Smooth muscle cell of the brain vasculature (primary cell): ENCODE measurements around the gene PTPRJ.

Experiments used
- DNase-seq: peaks from one replicate; pipeline ENCODE4 v3.0.0-alpha.2; 2012; ENCODE audit warnings: low read depth, low spot score

PTPRJ gene

DNA sequence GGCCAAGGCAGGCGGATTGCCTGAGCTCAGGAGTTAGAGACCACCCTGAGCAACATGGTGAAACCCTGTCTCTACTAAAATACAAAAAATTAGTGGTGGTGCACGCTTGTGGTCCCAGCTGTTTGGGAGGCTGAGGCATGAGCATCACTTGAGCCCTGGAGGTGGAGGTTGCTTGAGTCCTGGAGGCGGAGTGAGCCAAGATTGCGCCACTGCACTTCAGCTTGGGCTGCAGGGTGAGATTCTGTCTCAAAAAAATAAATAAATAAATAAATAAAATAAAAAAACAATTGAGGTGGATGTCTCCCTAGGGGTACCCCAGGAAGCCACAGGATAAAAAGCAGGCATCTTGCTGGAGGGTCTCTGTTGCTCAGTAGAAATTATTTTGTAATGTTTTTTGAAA, 14.1 kb downstream of the PTPRJ start:
- DNase-seq, result no peak

DNA sequence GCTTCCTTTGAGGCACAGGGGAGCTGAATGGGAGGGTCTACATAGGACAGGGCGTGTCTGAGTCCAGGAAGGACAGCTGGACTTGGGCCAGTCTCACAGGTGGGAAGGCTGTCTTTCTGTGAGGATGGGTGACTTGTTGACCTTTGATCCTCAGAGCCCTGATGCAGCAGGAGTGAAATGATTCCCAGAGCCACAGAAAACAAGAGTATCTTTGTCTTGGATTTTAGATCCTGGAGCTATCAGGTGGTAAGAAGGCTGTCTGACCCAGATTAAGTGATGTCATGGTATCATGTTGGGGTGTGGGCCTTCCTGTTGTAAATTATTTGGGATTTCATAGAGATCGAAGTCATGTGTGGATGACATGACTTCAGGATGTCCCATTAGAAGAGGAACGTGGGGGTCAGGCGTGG, 15.0 kb downstream of the PTPRJ start:
- DNase-seq, result no peak

DNA sequence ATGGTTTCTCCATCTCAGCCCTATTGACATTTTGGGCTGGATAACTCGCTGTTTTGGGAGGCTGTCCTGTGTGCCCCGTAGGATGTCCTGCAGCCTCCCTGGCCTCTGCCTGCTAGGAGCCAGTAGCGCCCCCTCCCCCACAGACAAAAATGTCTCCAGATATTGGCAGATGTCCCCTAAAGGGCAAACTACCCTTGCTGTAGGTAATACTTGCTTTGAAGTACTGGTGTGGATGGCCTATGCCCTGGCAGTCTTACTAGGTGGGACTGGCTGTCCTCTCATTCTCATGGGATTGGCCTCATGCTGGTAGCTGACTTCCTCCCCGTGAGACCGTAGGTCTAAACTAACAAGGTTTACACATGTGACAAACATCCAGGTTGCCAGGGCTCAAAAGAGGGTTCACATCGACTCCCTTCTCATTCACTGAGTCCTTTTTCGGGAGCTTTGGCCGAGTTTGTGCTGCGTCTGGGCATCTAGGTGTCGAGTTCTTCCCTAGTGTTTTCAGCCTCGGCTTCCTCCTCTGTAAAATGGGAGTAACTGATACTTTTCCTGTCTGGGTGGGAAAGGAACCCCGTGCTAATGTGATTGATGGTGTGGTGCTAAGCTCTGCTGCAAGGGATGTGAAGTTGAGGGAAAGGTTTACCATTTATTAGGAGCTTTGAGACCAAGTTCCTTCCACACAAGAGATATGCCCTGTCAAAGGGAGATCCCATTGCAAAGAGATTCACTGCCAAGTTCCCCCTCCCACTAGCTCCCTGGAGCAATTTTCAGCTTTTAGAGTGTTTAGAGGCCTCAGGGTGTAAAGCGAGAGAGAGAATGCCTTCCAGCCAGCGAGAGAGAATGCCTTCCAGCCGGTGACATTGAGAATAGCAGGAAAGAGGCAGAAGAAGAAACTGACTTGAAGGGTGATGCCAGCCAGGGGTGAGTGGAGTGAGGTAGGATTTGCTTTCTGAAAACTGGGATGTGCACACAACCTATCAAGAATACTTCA, 17.0 kb downstream of the PTPRJ start:
- no peak for DNase-seq

DNA sequence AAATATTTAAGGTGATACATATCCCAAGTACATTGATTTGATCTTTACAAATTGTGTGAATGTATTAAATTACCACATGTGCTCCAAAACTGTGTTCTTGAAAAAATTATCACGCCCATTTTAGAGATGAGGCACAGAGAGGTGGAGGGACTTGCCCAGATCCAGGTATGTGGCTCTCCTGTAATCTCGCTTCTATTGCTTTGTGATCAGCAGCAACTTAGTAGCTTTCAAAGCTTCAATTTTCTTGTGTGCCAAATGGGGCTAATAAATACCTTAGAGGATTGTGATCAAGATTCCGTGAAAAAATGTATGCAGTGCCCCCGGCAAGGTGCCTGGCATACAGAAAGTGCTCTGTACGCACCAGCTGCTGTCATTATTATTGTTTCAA, 18.0 kb downstream of the PTPRJ start:
- DNase-seq, result no peak

DNA sequence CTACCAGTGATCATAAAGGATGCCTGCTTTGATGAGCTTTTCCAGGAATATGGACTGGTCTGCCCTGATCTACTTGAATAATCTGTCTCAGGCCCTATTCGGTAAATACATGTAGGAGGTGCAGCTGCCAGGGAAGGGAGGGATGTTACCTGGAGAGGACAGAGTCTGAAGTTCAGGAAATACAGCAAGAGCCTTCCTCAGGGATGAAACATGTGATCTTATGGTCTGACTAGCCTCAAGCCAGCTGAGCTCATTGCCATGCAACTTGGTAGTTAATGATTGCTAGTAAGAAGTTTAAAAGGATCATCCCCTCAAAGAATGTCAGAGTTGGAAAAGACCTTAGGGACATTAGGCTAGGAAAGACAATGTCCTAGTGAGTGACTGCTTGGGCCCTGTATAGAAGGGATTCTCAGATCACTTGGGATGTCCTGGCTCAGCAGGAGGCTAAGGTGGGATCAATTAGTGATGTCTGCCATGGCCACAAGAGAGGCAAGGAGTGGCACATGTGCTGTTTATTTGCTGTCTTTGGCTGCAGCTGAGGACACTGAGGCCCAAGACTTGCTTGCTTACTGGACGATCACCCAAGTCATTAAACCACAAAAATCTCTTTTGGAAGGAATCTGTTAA, 18.5 kb downstream of the PTPRJ start:
- no peak for DNase-seq

DNA sequence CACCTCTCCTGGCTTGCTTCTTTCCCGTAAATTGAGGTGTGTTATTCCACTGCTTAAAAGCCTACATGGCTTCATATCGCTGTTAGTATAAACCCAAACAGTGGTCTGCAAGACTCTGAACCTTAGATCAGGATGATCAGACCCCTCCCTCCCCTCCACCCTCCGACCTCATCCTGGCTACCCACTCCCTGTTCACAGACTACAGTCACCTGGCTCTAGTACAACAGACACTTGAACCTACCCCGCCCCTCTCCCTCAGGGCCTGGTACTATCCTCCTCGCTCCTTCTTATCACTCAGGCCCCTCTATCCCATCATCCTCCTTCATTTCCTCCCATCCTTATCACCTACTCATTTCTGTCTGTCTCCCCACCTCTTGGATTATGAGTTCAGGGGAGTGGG, 20.1 kb downstream of the PTPRJ start:
- no peak for DNase-seq

DNA sequence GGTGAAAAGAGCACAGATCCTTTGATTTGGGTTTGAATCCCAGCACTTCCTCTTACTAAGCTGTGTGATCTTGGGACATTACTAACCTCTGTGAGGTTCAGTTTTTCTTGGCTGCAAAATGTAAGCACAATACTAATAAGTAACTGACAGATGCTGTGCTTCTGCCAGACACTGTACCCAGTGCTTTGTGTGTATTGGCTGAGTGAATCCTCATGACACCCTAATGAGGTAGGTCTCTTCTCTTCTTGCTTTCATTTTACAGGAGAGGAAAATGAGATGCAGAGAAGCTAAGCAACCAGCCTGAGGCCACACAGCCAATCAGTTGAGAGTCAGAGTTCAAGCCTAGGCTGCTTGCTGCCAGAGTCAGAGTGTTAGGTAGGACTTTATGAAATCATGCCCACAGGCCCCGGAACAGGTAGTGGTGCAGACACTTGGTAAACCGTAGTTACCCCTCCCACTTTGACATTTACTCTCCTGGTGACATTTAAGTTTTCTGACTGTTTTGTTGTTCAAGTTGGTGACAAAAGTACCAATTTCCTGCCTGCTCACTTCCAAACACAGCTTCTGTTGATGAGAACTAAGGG, 21.2 kb downstream of the PTPRJ start:
- DNase-seq, result peak; percentile 70

DNA sequence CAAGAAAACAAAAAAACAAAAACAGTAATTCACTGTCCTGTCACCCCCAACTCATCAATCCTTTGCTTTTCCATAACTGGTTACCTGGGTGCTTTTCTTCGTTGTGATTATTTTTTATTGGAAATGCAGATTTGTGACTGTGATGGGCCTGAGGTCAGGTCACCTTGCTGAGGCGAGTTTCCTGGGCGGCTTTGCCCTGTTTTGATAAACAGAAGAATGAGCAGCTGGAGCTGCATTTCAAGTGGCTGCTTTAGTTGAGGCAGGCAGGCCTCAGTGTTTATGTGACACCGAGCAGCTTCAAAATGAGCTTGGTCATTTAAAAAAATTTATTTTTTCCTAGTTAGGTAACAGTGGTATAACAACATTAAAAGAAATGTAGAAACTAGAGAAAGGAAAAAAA, 22.2 kb downstream of the PTPRJ start:
- DNase-seq, result no peak

DNA sequence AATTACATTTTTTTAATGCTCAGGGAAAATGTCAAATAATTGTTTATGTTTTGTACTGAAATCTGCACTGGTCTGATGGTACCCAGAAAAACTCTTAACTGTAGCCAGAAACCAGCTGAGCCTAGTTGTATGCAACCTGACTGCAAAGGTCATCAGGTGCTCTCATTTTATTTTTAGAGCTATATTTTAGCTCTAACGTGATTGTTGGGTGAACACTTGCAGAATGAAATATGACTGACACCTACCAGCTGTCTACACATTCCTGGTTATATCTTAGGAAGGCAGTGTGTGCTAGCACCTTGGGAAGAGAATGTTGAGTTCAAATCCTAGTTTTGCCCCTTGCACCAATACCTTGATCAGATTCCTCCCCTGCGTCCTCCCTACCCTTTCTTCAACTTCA, 23.6 kb downstream of the PTPRJ start:
- DNase-seq, result no peak

DNA sequence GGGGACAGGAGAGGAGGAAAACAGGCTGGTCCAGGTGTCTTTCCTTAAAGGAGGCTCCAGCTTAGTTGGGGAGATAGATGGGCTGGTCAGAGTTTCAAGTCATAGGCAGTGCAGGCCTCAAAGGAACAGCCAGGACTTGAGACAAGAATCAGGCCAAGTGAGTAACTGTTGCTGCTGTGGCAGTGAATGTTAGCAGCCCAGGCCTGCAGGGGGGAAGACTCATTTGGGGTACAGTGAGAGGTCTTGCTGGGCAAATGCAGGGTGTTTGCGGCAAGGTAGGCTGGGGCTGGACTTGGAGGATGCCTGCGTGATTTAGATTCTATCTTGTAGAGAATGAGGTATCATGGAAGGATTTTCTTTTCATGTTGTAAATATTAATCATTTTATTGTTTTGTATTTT, 24.1 kb downstream of the PTPRJ start:
- no peak for DNase-seq

DNA sequence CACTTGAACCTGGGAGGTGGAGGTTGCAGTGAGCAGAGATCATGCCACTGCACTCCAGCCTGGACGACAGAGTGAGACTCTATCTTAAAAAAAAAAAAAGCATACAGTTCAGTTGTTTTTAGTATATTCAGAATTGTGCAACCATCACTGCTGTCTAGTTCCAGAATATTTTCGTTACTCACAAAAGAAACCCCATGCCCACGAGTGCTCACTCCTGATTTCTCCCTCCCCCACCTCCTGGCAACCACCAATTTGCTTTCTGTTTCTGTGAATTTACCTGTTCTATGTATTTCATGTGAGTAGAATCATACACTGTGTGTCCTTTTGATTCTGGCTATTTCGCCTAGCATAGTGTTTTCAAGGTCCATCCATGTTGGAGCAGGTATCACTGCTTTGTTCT, 24.8 kb downstream of the PTPRJ start:
- no peak for DNase-seq

DNA sequence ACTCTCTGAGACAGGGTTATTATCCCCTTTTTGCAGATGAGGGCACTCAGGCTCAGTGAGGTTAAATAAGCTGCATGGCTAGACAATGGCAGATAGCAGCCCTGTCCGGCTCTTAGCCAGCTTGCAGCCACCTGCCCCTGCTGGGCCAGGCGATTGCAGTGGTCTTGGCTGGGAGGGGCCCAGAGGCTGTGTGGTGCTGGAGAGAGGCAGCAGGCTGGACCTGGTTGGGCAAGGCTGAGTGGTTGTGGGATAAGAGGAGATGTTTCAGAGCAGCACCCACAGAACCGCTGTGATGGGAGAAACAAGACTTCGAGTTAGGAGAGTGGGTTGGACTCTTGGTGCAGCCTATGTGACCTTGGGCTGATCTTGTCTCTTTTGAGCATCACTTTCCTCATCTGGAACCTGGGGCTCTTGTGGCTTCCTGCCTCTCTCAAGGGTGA, 25.5 kb downstream of the PTPRJ start:
- no peak for DNase-seq

DNA sequence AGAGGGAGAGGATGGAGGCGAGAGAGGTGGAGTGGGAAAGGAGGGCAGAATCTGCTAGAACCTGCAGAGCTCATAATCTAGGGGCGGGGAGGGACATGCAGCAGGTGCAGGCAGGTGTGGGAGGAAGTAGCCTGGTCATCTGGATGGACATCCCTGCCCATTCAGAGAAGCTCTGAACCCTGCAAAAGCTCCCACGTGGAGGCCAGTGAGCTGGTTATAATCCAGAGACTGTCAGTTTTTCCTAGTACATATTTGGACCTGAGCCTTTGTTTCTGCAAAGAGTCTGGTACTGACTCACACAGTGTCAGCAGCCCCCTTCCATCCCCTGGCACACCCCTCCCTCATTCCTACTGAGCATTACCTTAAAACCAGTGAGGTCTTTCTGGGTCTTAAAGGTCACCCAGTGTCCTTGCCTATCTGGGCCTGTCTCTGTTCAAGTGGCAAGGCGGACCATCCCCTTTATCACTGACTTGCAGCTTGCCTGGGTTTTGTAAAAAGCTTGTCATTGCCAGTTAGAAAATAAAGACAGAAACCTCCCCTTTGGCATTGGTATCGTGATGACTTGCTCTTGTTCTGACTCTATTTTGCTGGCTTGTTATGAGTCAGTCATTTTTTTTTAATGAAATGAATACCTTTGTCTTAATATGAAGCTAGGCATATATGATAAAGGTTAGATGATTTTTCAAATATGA, 26.1 kb downstream of the PTPRJ start:
- DNase-seq, result no peak

DNA sequence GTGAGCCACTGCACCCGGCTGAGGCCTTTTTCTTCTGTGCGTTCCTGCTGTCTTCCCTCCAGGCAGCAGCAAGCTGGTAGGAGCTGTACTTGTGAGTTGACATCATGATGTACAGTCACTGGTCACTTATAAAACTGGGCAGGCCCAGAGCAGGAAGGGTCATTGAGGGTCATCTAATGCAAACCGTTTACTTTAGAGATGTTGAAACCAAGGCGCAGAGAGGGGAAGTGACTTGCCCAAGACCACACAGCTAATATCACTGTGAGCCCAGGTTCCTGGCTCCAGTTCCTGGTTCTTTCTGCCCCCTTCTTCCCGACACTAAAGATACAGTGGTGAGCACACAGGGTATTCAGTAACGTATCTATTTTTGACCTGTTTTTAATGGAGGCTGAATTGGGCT, 27.3 kb downstream of the PTPRJ start:
- DNase-seq, result no peak

DNA sequence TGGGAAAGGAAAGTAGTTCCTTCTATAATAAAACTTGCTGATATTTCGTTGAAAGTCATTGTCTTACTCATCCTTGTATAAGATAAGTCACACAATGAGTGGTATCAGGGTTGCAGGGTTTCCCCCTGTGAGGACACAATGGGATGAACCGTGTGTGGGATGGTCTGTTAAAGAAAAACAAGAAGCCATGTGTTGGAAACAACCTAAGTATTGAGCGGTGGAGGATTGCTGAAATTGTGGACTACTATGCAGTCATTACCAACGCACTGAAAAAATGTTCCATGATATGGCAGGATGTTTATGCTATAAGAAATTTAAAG, 28.6 kb downstream of the PTPRJ start:
- no peak for DNase-seq

DNA sequence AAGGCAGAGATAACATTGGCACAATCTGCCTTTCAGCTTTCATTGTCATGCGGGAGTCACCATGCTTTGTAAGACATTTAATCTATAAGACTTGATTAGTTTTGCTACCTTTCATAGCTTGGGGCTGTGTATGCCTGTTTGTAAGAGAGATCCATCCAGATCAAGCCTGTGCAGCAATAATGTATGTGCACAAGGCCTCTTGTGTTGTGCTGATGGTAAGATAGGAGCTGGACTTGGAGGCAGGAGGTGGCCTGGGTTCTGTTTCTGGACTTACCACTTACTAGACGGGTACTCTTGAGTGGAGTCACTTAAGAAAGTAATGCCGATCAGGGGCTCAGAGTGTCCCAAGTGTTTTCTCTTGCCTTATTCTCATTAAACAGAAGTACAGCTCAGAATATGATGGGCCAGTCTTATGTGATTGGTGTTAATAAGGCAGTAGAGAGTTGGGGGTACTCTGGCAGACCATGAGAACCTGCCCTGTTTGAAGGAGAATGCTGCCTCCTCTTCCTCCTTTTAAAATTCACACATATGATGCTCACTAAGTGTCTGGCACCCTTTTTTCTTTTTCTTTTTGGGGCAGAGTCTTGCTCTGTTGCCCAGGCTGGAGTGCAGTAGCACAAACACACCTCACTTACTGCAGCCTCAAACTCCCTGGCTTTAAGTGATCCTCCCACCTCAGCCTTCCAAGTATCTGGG, 30.9 kb downstream of the PTPRJ start:
- DNase-seq, result no peak

DNA sequence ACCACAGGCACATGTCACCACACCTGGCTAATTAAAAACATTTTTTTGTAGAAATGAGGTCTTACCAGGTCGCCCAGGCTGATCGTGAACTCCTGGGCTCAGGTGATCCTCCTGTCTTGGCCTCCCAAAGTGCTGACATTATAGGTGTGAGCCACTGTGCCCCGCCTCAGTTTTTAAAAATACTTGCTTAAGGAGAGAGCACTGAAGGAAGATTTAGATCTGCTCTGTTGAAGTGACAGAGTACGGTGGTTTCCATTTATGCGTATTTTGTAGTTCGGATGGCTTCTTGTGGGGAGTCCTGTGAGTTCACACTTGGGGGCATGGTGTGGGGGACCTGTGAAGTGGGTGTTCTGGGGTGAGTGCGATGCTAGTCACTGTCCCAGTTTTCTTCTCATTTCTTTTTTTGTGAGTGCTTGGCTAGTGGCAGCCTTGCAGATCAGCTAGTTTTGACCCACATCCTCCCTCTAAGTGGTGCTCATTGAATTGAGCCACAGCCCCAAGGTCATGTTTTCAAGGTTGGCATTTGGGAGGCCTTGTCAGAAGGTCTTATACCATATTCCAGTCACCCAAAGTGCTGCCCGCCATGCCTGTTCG, 31.5 kb downstream of the PTPRJ start:
- DNase-seq, result no peak

DNA sequence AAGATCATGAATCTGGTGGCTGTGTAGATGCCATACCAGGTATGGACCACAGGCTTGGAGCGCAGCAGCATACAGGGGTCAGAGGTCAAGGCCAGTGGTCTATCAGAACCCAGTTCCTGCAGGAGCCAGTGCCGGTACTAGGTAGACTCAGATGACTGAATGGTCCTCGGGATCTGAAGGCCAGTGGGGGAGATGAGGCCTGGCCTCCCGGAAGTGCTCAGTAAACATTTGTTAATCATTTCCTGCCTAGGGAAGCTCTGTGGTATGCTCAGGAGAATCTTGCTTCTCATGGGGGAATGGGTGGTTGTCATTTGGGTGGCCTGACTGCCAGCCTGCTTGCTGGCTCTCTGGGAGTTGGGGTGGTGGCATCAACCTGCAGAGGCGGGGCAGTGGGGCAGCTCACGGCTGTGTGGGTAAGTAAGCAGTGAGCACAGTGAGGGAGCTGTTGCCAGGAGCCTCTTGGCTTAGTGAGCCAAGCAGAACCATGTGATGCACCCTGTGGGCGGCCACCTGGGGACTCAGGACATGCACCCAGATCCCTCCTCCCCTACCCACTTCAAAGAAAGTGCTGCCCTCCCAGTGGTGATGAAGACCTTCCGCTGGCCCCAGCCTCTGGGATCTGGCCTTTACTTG, 33.0 kb downstream of the PTPRJ start:
- no peak for DNase-seq

DNA sequence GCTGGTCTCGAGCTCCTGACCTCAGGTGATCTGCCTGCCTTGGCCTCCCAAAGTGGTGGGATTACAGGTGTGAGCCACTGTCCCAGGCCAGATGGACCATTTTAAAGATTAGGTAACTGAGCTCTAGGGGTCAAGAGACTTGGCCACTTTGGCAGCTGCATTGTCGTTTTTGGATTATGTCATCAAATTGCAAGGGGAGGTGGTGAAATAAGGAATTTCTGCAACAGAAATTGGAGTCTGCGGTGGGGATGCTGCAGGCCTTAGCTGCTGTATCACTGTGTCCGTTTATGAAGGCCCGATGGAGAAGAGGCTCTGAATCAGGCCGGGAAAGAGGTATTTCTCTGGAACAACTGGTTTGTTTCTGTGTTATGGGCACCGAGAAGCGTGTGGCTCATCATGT, 34.6 kb downstream of the PTPRJ start:
- DNase-seq, result no peak

DNA sequence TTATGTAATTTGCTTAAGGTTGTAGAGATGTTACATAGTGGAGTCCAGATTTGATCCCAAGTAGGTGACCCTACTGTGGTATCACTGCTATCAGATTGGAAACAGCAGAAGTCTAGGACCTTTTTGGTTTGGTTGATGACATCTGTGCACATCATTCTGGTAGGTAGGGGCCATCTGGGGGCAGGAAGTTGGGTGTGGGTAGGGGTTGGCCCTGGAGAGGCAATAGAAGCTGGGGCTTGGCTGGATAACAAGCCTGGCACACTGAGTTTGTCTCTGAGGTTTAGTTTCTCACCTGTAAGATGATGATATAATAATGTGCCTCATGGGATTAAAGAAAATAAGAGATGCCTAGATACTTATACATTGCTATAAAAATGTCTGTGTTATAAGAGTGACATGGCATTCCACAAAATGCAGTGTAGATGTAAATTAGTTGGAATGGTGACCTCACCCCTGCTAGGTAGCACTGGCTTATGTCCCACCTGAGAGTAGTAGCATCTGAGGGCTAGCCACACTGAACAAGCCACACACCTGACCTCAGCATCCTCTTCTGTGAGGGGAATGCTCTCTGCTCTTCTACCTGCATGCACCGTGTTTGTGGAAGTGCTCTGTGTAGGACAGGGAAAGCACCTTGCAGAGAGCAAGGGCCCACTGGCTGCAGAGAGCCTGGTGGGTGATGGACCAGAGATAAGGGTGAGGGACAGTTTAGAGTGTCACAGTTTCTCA, 36.9 kb downstream of the PTPRJ start:
- DNase-seq, result no peak
